Liver (tissue), 9 donors: ENCODE results near the gene SWT1. TPM values are rescaled to one million over a fixed set of nuclear protein-coding genes. Genes with fewer than 3 reads are reported as not detected.

ENCODE experiments used
- DNase-seq: peaks from one replicate; pipeline ENCODE4 v3.0.0-alpha.2; 2017; ENCODE audit warnings: low spot score
- H3K27ac ChIP-seq, 2 donors: one replicate each; pipeline ENCODE4 v1.7.0; 2013; ENCODE audit warnings: inconsistent platforms in 2 of 2, low read length in 2 of 2, control low read depth in 1 of 2, low read depth in 1 of 2, mild to moderate bottlenecking in 1 of 2
- H3K27me3 ChIP-seq, 4 donors: one replicate each; pipeline versions ENCODE4 v1.6.1 to v1.7.0; 2013; ENCODE audit warnings: low read length in 3 of 4, inconsistent platforms in 1 of 4, mild to moderate bottlenecking in 1 of 4, moderate library complexity in 1 of 4; ENCODE audit not compliant: control insufficient read depth in 4 of 4, insufficient read depth in 4 of 4
- H3K36me3 ChIP-seq, 4 donors: one replicate each; pipeline versions ENCODE4 v1.6.1 to v1.7.0; 2013; ENCODE audit warnings: low read length in 3 of 4, mild to moderate bottlenecking in 3 of 4, low read depth in 1 of 4, moderate library complexity in 1 of 4; ENCODE audit not compliant: control insufficient read depth in 4 of 4, insufficient read depth in 3 of 4
- H3K4me1 ChIP-seq, 4 donors: one replicate each; pipeline versions ENCODE4 v1.6.1 to v1.7.0; 2013; ENCODE audit warnings: low read length in 3 of 4, mild to moderate bottlenecking in 3 of 4, moderate library complexity in 1 of 4; ENCODE audit not compliant: control insufficient read depth in 4 of 4, insufficient read depth in 4 of 4
- H3K4me3 ChIP-seq, 3 donors: one replicate each; pipeline versions ENCODE4 v1.6.1 to v1.7.0; 2013; ENCODE audit warnings: low read length in 3 of 3, control low read depth in 1 of 3, low read depth in 1 of 3, mild to moderate bottlenecking in 1 of 3
- H3K9ac ChIP-seq, 2 donors: one replicate each; pipeline ENCODE4 v1.7.0; 2013; ENCODE audit warnings: low read length in 2 of 2, mild to moderate bottlenecking in 2 of 2, moderate library complexity in 2 of 2, control low read depth in 1 of 2, low read depth in 1 of 2
- H3K9me3 ChIP-seq, 4 donors: one replicate each; pipeline versions ENCODE4 v1.6.1 to v1.7.0; 2013; ENCODE audit warnings: low read length in 3 of 4; ENCODE audit not compliant: control insufficient read depth in 4 of 4
- EGR1 ChIP-seq, 2 donors: IDR thresholded peaks; 2 replicates each; pipeline ENCODE4 v1.6.1; 2016 to 2018; ENCODE audit warnings: antibody characterized with exemption in 2 of 2, low read depth in 2 of 2
- FOXA1 ChIP-seq: IDR thresholded peaks from 2 replicates; pipeline ENCODE4 v1.6.1; 2016; ENCODE audit warnings: antibody characterized with exemption
- FOXA2 ChIP-seq: IDR thresholded peaks from 2 replicates; pipeline ENCODE4 v1.6.1; 2016; ENCODE audit warnings: antibody characterized with exemption
- GABPA ChIP-seq, 2 donors: IDR thresholded peaks in 1 of 2; conservative IDR thresholded peaks in 1 of 2; 2 replicates each; pipeline ENCODE4 v1.6.1; 2016; ENCODE audit warnings: antibody characterized with exemption in 2 of 2, mild to moderate bottlenecking in 1 of 2, moderate library complexity in 1 of 2
- HNF4A ChIP-seq, 2 donors: conservative IDR thresholded peaks; 2 replicates each; pipeline ENCODE4 v1.6.1; 2016; ENCODE audit warnings: antibody characterized with exemption in 2 of 2, mild to moderate bottlenecking in 2 of 2
- HNF4G ChIP-seq: IDR thresholded peaks from 2 replicates; pipeline ENCODE4 v1.6.1; 2016; ENCODE audit warnings: antibody characterized with exemption
- NR2F2 ChIP-seq: IDR thresholded peaks from 2 replicates; pipeline ENCODE4 v1.6.1; 2016; ENCODE audit warnings: antibody characterized with exemption
- RAD21 ChIP-seq, 2 donors: IDR thresholded peaks; 2 replicates each; pipeline ENCODE4 v1.6.1; 2016; ENCODE audit warnings: antibody characterized with exemption in 2 of 2, mild to moderate bottlenecking in 2 of 2
- RXRA ChIP-seq, 2 donors: IDR thresholded peaks; 2 replicates each; pipeline ENCODE4 v1.6.1; 2017 to 2018; ENCODE audit warnings: antibody characterized with exemption in 2 of 2, mild to moderate bottlenecking in 1 of 2
- TAF1 ChIP-seq: conservative IDR thresholded peaks from 2 replicates; pipeline ENCODE4 v1.6.1; 2016; ENCODE audit warnings: antibody characterized with exemption, mild to moderate bottlenecking
- YY1 ChIP-seq: IDR thresholded peaks from 2 replicates; pipeline ENCODE4 v1.6.1; 2016; ENCODE audit warnings: antibody characterized with exemption, mild to moderate bottlenecking
- WGBS: extraction: QIAGEN DNeasy Blood & Tissue Kit; methylation state at CpG from one replicate; pipeline ENCODE4 v1.1.7; 2013; 5-methylcytosine and 5-hydroxymethylcytosine counted together
- polyA plus RNA-seq, 2 donors: library from polyadenylated mRNA; stranded (reverse) in 1 of 2; unstranded in 1 of 2; fragments of 200-250 nt in 1 of 2; fragments of >200 nt in 1 of 2; fragmentation: Nextera tagmentation in 1 of 2; extraction: Ambion mirVana in 1 of 2; gene quantifications; one replicate each; pipeline versions ENCODE4 v1.2.1 to v1.2.3, GENCODE V29; 2013 to 2015
- total RNA-seq, 2 donors: library from RNA; depleted of rRNA; stranded (reverse); fragments of >200 nt; gene quantifications; one replicate each; pipeline ENCODE4 v1.2.3, GENCODE V29; 2014
- TF ChIP-seq, protein P1 (sequence below): IDR thresholded peaks from 2 replicates; pipeline ENCODE4 v1.6.1; 2016; ENCODE audit warnings: antibody characterized with exemption
- TF ChIP-seq, protein P2 (sequence below): fragments of 150-350 bp; IDR thresholded peaks from 2 replicates; pipeline ENCODE4 v1.5.1; 2017; ENCODE audit warnings: improper control_type of control experiment, low read depth, low read length; ENCODE audit not compliant: missing input control
- TF ChIP-seq, protein P3 (sequence below): IDR thresholded peaks from 2 replicates; pipeline ENCODE4 v1.6.1; 2016; ENCODE audit warnings: antibody characterized with exemption
- TF ChIP-seq, protein P4 (sequence below): IDR thresholded peaks from 2 replicates; pipeline ENCODE4 v1.6.1; 2016; ENCODE audit warnings: antibody characterized with exemption
- TF ChIP-seq, protein P5 (sequence below): IDR thresholded peaks from 2 replicates; pipeline ENCODE4 v1.6.1; 2016; ENCODE audit warnings: antibody characterized with exemption, mild to moderate bottlenecking
- donor health status: healthy.
- donor health status: healthy.
- donor health status: healthy.
- donor health status: healthy.
- donor health status: healthy.

SWT1 gene
- total and polyA plus RNA-seq, 4 donors: 0.99 to 7.8 (median 2.9) TPM

DNA sequence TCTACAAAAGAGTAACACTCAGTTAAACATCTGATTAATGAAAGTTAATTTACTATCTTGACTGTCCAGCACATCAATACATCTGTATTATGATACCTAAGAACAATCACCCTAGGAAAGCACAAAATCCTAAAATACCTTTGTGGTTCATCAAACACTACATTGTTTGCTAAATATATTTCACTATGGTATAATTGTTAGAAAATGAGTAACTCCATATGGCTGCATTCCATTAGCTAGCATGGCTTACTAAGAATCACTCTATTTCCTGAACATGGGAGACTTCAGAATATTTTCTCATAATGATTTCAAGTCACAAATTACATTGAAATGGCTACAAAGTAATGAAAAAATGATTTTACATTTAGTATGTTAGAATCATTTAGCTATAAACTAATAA is 12.7 kb upstream of the SWT1 start:
- Histone ChIP-seq H3K4me1 (no peaks in the 10 kb centered on the region), H3K27ac (no peak overlapping the region), H3K4me3 (no peak overlapping the region), H3K9me3 (no peaks in the 10 kb centered on the region), H3K36me3 (peaks cover 3 to 52% (median 42%) of the 10 kb centered on the region in 4 donors), H3K9ac (no peak overlapping the region), H3K27me3 (no peaks in the 10 kb centered on the region)
- TF ChIP-seq GABPA (IDR thresholded peaks at IDR 0.05 in 1 of 2, conservative IDR thresholded peaks at IDR 0.05 in 1 of 2) (no peak), YY1 (no peak), HNF4A (conservative IDR thresholded peaks at IDR 0.05) (no peak), TAF1 (no peak), FOXA1 (no peak), EGR1 (IDR thresholded peaks at IDR 0.05; ENCODE audit: low read depth in 2 of 2) (no peak), HNF4G (no peak), NR2F2 (no peak), FOXA2 (no peak), RXRA (IDR thresholded peaks at IDR 0.05) (no peak), RAD21 (IDR thresholded peaks at IDR 0.05) (no peak)
- TF ChIP-seq, protein P1, sequence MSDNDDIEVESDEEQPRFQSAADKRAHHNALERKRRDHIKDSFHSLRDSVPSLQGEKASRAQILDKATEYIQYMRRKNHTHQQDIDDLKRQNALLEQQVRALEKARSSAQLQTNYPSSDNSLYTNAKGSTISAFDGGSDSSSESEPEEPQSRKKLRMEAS: no peak
- TF ChIP-seq, protein P2, sequence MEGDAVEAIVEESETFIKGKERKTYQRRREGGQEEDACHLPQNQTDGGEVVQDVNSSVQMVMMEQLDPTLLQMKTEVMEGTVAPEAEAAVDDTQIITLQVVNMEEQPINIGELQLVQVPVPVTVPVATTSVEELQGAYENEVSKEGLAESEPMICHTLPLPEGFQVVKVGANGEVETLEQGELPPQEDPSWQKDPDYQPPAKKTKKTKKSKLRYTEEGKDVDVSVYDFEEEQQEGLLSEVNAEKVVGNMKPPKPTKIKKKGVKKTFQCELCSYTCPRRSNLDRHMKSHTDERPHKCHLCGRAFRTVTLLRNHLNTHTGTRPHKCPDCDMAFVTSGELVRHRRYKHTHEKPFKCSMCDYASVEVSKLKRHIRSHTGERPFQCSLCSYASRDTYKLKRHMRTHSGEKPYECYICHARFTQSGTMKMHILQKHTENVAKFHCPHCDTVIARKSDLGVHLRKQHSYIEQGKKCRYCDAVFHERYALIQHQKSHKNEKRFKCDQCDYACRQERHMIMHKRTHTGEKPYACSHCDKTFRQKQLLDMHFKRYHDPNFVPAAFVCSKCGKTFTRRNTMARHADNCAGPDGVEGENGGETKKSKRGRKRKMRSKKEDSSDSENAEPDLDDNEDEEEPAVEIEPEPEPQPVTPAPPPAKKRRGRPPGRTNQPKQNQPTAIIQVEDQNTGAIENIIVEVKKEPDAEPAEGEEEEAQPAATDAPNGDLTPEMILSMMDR: no peak
- no peak for DNase-seq

DNA sequence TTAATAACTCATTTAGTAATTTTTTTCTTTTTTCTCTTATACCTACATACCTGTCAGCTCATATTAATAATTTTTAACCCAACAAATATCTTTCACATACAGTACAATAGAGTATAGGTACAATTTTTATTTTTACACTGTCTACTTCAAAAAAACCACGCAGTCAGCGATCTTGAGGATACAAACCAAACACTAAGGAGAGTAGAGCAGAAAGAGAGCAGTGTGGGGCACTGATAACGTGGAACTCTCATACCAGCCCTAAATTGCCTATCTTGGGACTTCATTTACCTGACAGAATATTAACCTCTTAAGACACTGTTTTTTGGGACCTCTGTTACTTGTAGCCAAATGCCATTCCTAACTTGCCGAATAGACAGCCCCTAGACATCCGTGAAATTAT is 5.8 kb upstream of the SWT1 start:
- no peak for DNase-seq
- TF ChIP-seq TAF1 (no peak), FOXA1 (no peak)
- TF ChIP-seq, protein P3, sequence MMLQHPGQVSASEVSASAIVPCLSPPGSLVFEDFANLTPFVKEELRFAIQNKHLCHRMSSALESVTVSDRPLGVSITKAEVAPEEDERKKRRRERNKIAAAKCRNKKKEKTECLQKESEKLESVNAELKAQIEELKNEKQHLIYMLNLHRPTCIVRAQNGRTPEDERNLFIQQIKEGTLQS: no peak
- Histone ChIP-seq H3K27ac (no peak overlapping the region), H3K36me3 (peaks cover 0 to 30% (median 18%) of the 10 kb centered on the region in 4 donors), H3K9ac (no peak overlapping the region), H3K9me3 (no peaks in the 10 kb centered on the region), H3K27me3 (no peaks in the 10 kb centered on the region), H3K4me1 (peaks cover 0 to 17% (median 15%) of the 10 kb centered on the region in 4 donors), H3K4me3 (no peak overlapping the region)
- 98% methylated on average over 5 of the region's 5 CpGs for WGBS

DNA sequence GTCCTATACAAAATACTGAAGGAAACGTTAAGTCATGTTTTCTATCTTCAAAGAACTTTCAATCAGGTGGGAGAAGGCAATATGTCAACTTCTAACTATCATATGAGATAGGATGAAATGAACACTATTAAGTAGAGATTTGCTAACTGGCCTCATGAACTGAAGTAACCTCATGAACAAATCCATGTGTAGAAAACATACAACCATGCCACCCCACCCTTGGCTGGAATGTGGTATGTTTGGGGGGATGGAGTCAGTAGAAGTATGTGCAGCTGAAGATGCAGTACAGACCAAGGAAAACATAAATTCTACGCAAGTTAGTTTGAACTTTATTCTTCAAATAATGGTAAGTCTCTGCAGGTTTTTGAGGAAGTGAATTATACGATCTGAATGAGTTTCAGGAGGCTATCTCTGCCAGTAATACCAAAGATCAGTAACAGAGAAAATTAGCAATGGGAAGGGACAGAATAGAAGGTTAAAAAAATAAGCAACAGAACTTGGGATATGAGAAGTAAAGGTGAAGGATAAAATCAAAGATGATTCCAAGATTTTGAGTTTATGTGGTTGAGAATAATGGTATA is 4.7 kb upstream of the SWT1 start:
- H3K9me3 ChIP-seq: no peaks in the 10 kb centered on the region
- WGBS: 86% methylated on average over 3 of the region's 3 CpGs
- H3K27ac ChIP-seq: no peak overlapping the region
- TF ChIP-seq, protein P4, sequence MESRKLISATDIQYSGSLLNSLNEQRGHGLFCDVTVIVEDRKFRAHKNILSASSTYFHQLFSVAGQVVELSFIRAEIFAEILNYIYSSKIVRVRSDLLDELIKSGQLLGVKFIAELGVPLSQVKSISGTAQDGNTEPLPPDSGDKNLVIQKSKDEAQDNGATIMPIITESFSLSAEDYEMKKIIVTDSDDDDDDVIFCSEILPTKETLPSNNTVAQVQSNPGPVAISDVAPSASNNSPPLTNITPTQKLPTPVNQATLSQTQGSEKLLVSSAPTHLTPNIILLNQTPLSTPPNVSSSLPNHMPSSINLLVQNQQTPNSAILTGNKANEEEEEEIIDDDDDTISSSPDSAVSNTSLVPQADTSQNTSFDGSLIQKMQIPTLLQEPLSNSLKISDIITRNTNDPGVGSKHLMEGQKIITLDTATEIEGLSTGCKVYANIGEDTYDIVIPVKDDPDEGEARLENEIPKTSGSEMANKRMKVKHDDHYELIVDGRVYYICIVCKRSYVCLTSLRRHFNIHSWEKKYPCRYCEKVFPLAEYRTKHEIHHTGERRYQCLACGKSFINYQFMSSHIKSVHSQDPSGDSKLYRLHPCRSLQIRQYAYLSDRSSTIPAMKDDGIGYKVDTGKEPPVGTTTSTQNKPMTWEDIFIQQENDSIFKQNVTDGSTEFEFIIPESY: no peak
- no peak for TF ChIP-seq HNF4A (conservative IDR thresholded peaks at IDR 0.05)
- TF ChIP-seq EGR1 (IDR thresholded peaks at IDR 0.05; ENCODE audit: low read depth in 2 of 2): no peak
- no peak for TF ChIP-seq GABPA (IDR thresholded peaks at IDR 0.05 in 1 of 2, conservative IDR thresholded peaks at IDR 0.05 in 1 of 2)
- no peak for TF ChIP-seq HNF4G
- no peak for TF ChIP-seq RXRA (IDR thresholded peaks at IDR 0.05)
- no peak for TF ChIP-seq FOXA1
- TF ChIP-seq, protein P3: no peak
- no peak for TF ChIP-seq YY1
- no peak for TF ChIP-seq NR2F2
- TF ChIP-seq, protein P2: no peak
- TF ChIP-seq, protein P5, sequence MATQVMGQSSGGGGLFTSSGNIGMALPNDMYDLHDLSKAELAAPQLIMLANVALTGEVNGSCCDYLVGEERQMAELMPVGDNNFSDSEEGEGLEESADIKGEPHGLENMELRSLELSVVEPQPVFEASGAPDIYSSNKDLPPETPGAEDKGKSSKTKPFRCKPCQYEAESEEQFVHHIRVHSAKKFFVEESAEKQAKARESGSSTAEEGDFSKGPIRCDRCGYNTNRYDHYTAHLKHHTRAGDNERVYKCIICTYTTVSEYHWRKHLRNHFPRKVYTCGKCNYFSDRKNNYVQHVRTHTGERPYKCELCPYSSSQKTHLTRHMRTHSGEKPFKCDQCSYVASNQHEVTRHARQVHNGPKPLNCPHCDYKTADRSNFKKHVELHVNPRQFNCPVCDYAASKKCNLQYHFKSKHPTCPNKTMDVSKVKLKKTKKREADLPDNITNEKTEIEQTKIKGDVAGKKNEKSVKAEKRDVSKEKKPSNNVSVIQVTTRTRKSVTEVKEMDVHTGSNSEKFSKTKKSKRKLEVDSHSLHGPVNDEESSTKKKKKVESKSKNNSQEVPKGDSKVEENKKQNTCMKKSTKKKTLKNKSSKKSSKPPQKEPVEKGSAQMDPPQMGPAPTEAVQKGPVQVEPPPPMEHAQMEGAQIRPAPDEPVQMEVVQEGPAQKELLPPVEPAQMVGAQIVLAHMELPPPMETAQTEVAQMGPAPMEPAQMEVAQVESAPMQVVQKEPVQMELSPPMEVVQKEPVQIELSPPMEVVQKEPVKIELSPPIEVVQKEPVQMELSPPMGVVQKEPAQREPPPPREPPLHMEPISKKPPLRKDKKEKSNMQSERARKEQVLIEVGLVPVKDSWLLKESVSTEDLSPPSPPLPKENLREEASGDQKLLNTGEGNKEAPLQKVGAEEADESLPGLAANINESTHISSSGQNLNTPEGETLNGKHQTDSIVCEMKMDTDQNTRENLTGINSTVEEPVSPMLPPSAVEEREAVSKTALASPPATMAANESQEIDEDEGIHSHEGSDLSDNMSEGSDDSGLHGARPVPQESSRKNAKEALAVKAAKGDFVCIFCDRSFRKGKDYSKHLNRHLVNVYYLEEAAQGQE: no peak

More for the DNA sequence above, 4.7 kb upstream of the SWT1 start:
- H3K27me3 ChIP-seq: no peaks in the 10 kb centered on the region
- peaks cover 0 to 19% (median 15%) of the 10 kb centered on the region in 4 donors for H3K4me1 ChIP-seq
- no peak overlapping the region for H3K9ac ChIP-seq
- DNase-seq: no peak
- no peak overlapping the region for H3K4me3 ChIP-seq
- peaks cover 0 to 27% (median 16%) of the 10 kb centered on the region in 4 donors for H3K36me3 ChIP-seq
